ENCODE measurements around the gene CBFA2T3. TPM values are rescaled to one million over a fixed set of nuclear protein-coding genes. Genes with fewer than 3 reads are reported as not detected.

Gene CBFA2T3
- total and polyA plus RNA-seq, 2 of the 8 experiments (the other 6 are each of a cell fraction or from before 2014, with no cell fraction given), result 0.51 to 1.3 TPM

DNA sequence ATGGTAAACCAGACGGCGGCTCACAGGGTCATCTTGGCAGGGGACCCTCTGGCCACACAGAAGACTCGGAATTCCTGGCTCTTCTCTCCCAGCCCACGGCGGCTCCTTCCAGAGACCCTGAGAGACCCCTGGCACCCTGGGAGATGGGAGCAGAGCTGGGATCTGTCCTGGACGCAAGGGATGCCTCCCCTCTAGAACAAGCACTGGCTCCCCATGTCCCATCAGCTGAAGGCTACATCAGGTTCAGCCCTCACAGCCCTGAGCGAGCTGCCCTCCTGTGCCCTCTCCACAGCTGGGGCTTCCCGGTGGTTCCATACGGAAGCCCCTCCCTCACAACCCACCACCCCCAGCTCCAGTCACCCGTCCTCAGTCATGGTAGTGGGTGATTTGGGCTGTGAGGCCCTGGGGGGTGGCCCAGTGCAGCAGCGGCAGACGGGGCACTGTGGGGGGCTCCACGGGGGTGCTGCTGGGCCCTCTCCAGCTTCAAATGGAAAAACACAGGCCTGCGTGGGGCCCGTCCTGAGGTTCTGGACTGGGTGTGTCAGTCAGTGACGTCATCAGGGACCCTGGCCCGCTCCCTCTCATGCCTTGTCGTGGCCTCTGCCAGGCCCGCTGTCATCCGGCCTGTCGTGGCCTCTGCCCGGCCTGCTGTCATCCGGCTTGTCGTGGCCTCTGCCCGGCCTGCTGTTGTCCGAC is 13.0 kb upstream of the CBFA2T3 start:
- no peak overlapping the region for H2AK5ac ChIP-seq (ENCODE audit: low read depth, low read length)
- H3K56ac ChIP-seq (replicated peaks; ENCODE audit: insufficient read length, low read depth, low read length), result no peak overlapping the region
- H3K4ac ChIP-seq (replicated peaks; ENCODE audit: insufficient read length, low read depth, low read length), result no peak overlapping the region
- H4K8ac ChIP-seq (ENCODE audit: extremely low read depth, insufficient read depth, low read length), result 0 out of 2 replicates have a peak overlapping the region, but pooled peaks have one; percentile 14
- no peak overlapping the region for H4K5ac ChIP-seq (ENCODE audit: insufficient read length, low read depth, low read length)
- DNase-seq (ENCODE audit: low read depth in 1 of 2, low spot score in 2 of 2) (no peak), FAIRE-seq (no peak)
- no peak overlapping the region for H2BK15ac ChIP-seq (ENCODE audit: low read length)
- WGBS, 2 experiments (ENCODE audit: extremely low coverage in 1 of 2, insufficient coverage in 1 of 2, insufficient read length in 1 of 2, insufficient replicate concordance in 2 of 2, low coverage in 1 of 2, low lambda C conversion rate in 2 of 2, missing lambda C conversion rate in 1 of 2), result 89% methylated on average over 23 of the region's 26 CpGs; no CpG with 5 or more reads in 1 of the 2 experiments
- H3K4me2 ChIP-seq (ENCODE audit: insufficient read depth in 1 of 2, low read depth in 2 of 2, low read length in 2 of 2), result no peak overlapping the region
- H4K20me1 ChIP-seq (replicated peaks in 1 of 2; ENCODE audit: control insufficient read depth in 1 of 2, insufficient read depth in 2 of 2, low read length in 2 of 2), result no peaks in the 10 kb centered on the region
- no peaks in the 10 kb centered on the region for H3K36me3 ChIP-seq (ENCODE audit: control insufficient read depth in 2 of 4, insufficient read depth in 4 of 4, low read length in 3 of 4)
- no peak overlapping the region for H2BK5ac ChIP-seq (ENCODE audit: low read depth, low read length)
- H3K9me3 ChIP-seq (ENCODE audit: insufficient read depth in 2 of 2, low read depth in 1 of 2, low read length in 1 of 2), result no peaks in the 10 kb centered on the region
- no peak overlapping the region for H3K9ac ChIP-seq (replicated peaks in 1 of 4; ENCODE audit: extremely low read depth in 1 of 4, low read depth in 3 of 4, low read length in 3 of 4)
- H2AFZ ChIP-seq (ENCODE audit: low read length), result no peak overlapping the region
- no peak overlapping the region for H2BK120ac ChIP-seq (replicated peaks; ENCODE audit: low read depth, low read length)
- no peaks in the 10 kb centered on the region for H3K79me2 ChIP-seq (ENCODE audit: control insufficient read depth in 1 of 2, insufficient read depth in 2 of 2, low read length in 2 of 2)
- no peak overlapping the region for H3K4me3 ChIP-seq (ENCODE audit: extremely low read depth in 1 of 4, insufficient read depth in 2 of 4, low read depth in 3 of 4, low read length in 4 of 4)
- peaks cover 0 to 14% (median 11%) of the 10 kb centered on the region in 4 experiments; a peak in 6 of 7 replicates for H3K4me1 ChIP-seq (replicated peaks in 1 of 4; ENCODE audit: control insufficient read depth in 3 of 4, insufficient read depth in 4 of 4, low read length in 3 of 4)
- no peak overlapping the region for H2BK12ac ChIP-seq (ENCODE audit: low read depth, low read length)
- H2BK20ac ChIP-seq (ENCODE audit: low read length), result no peak overlapping the region
- H3K14ac ChIP-seq (ENCODE audit: insufficient read length), result no peak overlapping the region
- H3K27me3 ChIP-seq (replicated peaks in 1 of 4; ENCODE audit: control insufficient read depth in 3 of 4, extremely low read depth in 1 of 4, insufficient read depth in 3 of 4, low read length in 3 of 4), result no peaks in the 10 kb centered on the region; a peak in 1 of 7 replicates
- POLR2A ChIA-PET (ENCODE audit: partially characterized antibody), result interaction anchor here (1.5 kb wide), 1 partner anchor 245 kb away, joined by 3 read pairs; no protein-coding TSS in a partner anchor
- TF ChIP-seq KDM1A (IDR thresholded peaks at IDR 0.05; ENCODE audit: borderline replicate concordance, low read length) (peak; percentile 57; the same call in 1 of the 2 replicates), RXRA (IDR thresholded peaks at IDR 0.05; ENCODE audit: insufficient read depth, low read depth, low read length) (no peak), SUZ12 (IDR thresholded peaks at IDR 0.05; ENCODE audit: low read length) (no peak)
- CTCF ChIA-PET (ENCODE audit: partially characterized antibody), result interaction anchor here (0.6 to 1.8 kb wide), 8 partner anchors 11 to 177 kb away, joined by 3 to 7 read pairs (median 4); no protein-coding TSS in a partner anchor
- no peak overlapping the region for H3K23ac ChIP-seq (ENCODE audit: insufficient read length)
- no peak overlapping the region for H3K18ac ChIP-seq (ENCODE audit: extremely low read depth, low read length)
- no peaks in the 10 kb centered on the region for H3K79me1 ChIP-seq (ENCODE audit: low read depth, low read length)
- no peak overlapping the region for H4K91ac ChIP-seq (replicated peaks; ENCODE audit: insufficient read length, low read length)
- H3K27ac ChIP-seq (ENCODE audit: low read depth, low read length), result no peak overlapping the region
- H3K23me2 ChIP-seq (ENCODE audit: low read depth, low read length), result no peaks in the 10 kb centered on the region
